ENCODE results near the gene PCGF2. TPM values are rescaled to one million over a fixed set of nuclear protein-coding genes. Genes with fewer than 3 reads are reported as not detected.
A peak's percentile ranks its signal among the peaks of the same experiment; 100 is the strongest.

PCGF2 gene
- total RNA-seq, 2 experiments from 2014 or later: 0.40 to 0.74 TPM

DNA sequence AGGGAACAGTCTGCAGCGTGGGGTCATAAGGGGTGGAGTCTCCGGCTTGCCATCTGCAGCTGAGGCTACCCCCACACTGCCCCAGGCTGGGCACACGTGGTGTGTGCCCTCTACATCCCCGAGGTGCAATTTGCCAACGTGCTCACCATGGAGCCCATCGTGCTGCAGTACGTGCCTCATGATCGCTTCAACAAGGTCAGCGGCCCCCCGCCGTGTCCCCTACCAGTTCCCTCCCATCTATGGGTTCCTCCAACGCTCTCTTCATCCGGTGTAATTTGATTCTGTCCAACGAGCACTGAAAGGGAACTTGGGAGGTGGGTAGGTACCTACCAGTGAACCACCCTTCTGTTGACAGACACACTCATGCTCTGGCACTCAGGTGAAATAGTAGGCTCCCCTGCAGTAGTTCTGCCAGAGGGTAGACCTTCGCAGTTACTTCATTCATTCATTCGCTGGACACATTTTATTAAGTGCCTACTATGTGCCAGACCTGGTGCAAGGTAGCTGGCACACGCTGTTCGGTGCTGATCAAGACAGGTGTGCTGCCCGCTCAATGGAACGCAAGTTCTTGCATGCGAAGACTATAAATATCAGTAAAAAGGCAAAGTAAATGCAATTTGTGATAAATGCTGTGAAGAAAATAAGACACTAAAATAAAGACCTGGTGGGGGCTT, 40.3 kb downstream of the PCGF2 start:
- peaks cover 48% of the 10 kb centered on the region for H3K36me3 Mint-ChIP-seq
- no peak for DNase-seq
- H3K4me1 Mint-ChIP-seq: peaks cover 51% of the 10 kb centered on the region
- peak overlapping the region; percentile 91 for H3K27ac Mint-ChIP-seq
- H3K4me3 Mint-ChIP-seq: peak overlapping the region; percentile 96
- H3K27me3 Mint-ChIP-seq: no peaks in the 10 kb centered on the region
- no peaks in the 10 kb centered on the region for H3K9me3 Mint-ChIP-seq

DNA sequence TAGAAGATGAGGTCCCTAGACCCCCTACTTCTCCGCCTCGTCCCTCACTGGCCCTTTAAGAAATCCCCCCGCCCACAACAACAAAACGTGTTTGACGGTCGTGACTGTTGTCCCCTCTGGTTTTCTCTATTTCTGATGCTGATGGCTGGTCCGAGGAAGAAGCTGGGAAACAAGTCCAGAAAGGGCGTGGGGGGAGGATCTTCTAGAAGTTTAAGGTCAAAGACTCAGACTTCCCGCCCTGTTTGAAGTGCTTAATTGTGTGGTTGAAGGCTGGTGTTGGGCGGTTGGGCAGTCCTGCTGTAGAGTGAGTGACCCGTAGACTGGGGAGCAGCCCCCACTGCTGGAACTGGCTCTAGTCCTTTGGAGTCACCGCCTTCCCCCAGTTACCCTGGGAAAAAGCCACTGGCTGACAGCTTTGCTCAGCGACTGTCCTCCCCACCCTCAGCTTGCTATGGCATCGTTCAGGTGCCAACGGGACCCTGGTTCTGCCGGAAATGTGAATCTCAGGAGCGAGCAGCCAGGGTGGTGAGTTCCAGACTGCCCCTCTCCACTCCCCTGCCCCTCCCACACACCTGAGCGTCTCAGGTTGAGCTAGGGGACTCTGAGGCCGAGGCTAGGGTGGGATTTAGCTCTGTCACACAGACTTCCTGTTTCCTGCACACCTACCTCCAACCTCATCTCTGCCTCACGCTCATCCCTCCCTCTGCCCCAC, 41.5 kb downstream of the PCGF2 start:
- peak; percentile 45 for DNase-seq
- H3K4me3 Mint-ChIP-seq: peak overlapping the region; percentile 96
- peak overlapping the region; percentile 91 for H3K27ac Mint-ChIP-seq
- H3K9me3 Mint-ChIP-seq: no peaks in the 10 kb centered on the region
- H3K27me3 Mint-ChIP-seq: no peaks in the 10 kb centered on the region
- peaks cover 47% of the 10 kb centered on the region for H3K36me3 Mint-ChIP-seq
- H3K4me1 Mint-ChIP-seq: peaks cover 45% of the 10 kb centered on the region

DNA sequence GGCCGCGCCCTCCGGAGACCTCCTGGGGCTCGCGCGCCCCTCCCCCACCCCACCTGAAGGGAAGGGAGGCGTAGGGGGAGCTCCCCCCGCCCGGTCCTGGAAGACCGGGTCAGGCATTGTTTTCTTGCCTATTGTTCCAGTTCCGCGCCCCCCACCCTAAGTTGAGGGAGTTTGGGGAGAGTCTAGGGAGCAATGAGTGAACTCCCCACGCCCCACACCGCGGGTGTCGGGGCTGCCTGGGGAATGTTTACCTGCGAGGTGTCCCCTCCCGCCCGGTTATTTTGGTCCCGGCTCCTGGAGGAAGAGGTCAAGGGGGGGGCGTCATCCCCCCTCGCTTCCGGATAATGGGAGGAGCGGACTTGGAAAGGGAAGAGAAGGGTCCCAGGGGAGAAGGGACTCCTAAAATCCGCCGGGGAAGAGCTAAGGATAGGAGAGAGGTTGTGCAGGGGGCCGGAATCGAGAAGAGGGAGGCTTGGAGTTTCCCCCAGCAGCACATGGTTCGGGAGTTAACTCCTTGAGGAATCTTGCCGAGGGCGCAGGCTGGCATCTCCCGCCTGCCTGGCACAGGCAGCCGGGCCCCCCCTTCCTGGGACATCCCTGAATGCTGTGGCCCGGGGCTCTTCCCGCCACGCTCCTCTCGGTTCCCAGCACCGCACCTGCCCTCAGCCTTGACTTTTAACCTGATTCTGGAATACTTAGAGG, 42.2 kb downstream of the PCGF2 start:
- Mint-ChIP-seq H3K27me3 (no peaks in the 10 kb centered on the region), H3K9me3 (no peaks in the 10 kb centered on the region), H3K4me1 (peaks cover 45% of the 10 kb centered on the region), H3K4me3 (peak overlapping the region; percentile 96), H3K36me3 (peaks cover 43% of the 10 kb centered on the region), H3K27ac (peak overlapping the region; percentile 91)
- DNase-seq: no peak

DNA sequence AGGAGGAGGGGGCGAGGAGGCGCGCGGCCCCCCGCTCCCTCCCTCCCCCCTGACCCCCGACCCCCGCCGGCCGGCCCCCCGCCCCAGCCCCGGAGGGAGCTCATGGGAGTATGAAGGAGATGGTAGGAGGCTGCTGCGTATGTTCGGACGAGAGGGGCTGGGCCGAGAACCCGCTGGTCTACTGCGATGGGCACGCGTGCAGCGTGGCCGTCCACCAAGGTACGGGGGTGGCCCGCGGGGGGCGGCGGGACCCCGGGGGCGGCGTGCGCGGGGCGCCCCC, 42.7 kb downstream of the PCGF2 start:
- no peak for DNase-seq
- peaks cover 48% of the 10 kb centered on the region for H3K4me1 Mint-ChIP-seq
- H3K36me3 Mint-ChIP-seq: peaks cover 43% of the 10 kb centered on the region
- no peaks in the 10 kb centered on the region for H3K27me3 Mint-ChIP-seq
- H3K4me3 Mint-ChIP-seq: peak overlapping the region; percentile 96
- peak overlapping the region; percentile 62 for H3K27ac Mint-ChIP-seq
- no peaks in the 10 kb centered on the region for H3K9me3 Mint-ChIP-seq

DNA sequence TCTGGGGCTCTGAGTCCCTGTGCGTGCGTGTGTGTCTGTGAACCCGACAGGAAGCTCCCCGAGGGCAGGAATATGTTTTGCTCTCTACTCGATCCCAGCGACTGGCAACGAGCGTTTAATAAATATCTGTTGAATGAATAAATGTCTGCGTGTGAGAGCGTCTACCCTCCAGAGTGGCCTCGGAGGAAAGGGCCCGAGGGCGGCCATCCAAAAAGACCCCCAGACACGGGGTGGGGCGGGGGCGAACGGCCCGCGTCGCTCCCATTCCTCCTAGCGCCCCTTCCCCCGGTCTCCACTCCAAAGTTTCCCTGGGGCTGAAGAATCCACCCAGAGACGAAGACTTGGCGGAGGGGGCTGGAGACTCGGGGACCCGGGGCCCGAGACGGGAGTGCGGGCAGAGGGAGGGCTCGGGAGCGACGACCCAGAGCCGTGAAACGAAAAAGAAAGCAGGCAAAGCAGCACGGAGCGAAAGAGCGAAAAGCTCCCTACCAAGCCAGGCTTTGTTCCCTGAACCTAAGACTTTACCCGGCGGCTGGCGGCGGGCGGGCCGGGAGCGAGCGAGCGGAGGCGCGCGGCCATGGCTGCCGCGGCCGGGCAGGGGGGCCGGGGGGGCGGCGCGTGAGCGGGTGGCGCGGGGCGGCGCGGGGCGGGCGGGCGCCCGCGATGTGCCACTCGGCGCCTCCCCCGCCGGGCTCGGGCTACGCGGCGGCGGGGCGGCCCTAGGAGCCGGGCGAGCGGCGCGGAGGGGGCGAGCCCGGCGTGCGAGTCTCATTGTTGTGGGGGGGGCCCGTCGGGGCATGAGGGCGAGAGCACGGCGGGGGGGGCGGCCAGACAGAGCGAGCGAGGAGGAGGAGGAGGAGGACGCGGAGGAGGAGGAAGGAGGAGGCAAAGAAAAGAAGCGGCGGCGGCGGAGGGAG, 43.3 kb downstream of the PCGF2 start, which contains the start of gene MLLT6:
MLLT6 (plus strand) TSS at position 668 of the 917 bp plus-strand sequence. CDS start 360 bp downstream, outside the sequence.
- peaks cover 47% of the 10 kb centered on the region for H3K4me1 Mint-ChIP-seq

DNA sequence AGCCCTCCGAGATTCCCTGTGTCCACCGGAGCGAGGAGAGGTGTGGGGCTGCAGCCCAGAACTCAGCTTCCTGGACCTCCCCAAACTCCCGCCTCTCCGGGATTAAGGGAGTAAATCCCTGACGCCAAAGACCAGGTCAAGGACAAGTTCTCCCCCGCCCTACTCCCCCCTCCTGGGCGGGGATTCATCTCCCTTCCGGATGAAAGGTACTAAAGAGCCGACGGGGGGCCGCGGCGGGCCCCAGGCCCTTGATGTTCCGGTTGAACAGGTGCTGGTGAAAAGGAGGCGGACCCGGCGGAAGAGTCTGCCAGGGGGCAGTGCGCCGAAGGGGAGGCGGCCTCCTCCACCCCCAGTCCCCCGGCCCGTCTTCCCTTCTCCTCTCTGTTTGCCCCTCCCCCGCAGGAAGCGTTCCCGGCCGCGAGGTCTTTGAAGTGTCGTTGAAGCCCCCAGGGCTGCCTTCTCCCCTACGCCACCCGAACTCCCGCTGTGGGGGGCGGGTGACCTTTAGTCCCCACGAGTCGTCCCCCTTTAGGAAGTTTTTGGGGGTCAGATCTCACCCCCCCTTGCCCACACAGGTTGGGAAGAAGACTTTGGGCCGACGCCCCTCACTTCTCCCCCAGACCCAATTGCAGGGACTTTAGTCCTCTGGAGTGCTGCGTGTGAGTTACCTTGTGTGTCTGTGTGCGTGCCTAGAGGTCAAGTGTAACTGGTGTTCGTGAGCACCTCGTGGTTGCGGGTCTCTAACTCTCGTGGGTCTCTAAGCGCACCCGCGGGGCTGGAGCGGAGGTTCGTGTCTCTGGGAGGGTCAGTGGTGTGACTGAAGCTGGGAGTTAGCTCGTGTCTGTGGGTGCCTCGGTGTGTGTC, 44.2 kb downstream of the PCGF2 start:
- H3K4me1 Mint-ChIP-seq: peaks cover 45% of the 10 kb centered on the region
- peak; percentile 87 for DNase-seq
- H3K27ac Mint-ChIP-seq: peak overlapping the region; percentile 100
- peaks cover 37% of the 10 kb centered on the region for H3K36me3 Mint-ChIP-seq
- H3K4me3 Mint-ChIP-seq: peak overlapping the region; percentile 96
- H3K9me3 Mint-ChIP-seq: peaks cover 4% of the 10 kb centered on the region
- no peaks in the 10 kb centered on the region for H3K27me3 Mint-ChIP-seq

More for the DNA sequence above, 43.3 kb downstream of the PCGF2 start, which contains the start of gene MLLT6:
- H3K4me3 Mint-ChIP-seq: peak within 1 kb of the TSS; percentile 96
- DNase-seq: peak; percentile 77
- H3K27me3 Mint-ChIP-seq: no peaks in the 10 kb centered on the region
- H3K36me3 Mint-ChIP-seq: peaks cover 42% of the 10 kb centered on the region
- H3K27ac Mint-ChIP-seq: peak within 1 kb of the TSS; percentile 100
- peaks cover 4% of the 10 kb centered on the region for H3K9me3 Mint-ChIP-seq

DNA sequence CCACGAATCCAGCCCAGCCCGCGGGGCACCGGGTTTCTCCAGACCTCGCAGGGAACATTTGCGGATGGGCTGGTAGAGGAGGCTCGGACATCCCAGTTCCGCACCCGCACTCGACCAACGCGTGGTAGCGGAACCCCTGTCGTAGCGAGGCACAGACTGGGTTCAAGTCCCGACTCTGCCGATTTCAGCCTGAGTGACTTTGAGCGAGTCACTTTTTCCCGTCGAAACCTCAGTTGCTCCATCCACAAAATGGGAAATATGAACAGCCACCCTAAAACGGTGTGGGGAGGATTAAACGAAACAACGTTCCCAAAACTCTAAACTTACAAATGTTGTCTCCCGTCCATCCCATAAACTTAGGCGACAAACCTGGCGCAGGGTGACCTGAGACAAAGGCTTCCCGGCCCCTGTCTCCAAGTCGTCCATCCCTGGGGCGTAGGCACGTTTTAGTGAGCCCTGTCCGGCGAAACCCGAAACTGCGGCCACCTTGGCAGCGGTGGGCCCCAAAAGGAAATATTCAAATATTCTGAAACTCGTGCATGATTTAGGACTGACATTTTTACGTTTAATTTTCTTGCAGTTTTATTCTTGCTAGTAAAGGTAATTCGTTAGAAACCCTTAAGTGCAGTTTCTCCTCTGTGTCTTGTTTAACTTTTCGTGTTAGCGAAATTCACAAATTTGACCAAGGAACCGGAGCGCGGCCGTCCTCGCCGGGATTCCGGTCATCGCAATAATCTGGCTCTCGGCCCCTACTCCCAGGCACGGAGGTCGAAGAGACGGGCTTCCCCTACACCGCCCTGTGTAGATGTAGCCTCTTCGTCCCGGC, 45.0 kb downstream of the PCGF2 start:
- Mint-ChIP-seq H3K27ac (peak overlapping the region; percentile 100), H3K4me3 (peak overlapping the region; percentile 96), H3K4me1 (peaks cover 42% of the 10 kb centered on the region), H3K9me3 (peaks cover 4% of the 10 kb centered on the region), H3K27me3 (no peaks in the 10 kb centered on the region), H3K36me3 (peaks cover 35% of the 10 kb centered on the region)
- DNase-seq: no peak

DNA sequence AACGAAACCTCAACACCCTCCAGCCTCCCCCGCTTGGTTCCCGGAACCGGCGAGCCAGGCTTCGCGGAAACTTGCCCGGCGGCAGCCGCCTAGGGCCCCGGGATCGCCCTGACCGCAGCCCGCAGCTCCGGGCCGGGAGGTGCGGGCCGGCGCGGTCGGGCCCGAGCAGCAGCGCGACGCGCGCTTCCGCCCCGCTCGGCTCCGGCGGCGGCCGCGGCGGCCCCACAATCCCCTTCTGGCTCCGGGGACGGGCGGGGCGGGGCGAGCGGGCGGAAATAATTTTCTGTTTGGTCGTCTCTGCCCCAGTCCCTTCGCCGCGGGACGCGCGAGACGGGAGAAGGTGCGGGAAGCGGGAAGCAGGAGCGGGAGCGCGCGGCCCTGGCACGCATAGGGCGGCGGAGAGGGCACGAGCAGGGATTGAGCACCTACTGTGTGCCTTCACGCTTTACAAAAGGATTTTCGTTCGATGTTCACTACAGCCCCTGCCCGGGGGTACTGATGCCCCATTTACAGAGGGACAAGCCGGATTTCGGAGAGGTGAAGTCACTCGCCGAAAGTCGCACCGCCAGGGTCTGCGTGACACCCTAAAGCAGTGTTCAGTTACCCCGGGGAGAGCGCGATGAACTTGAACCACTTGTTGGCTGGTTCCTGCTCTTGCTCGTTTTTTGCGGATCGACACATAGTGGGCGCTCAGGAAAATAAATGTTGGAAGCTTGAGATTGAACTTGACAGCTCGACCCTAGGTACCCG, 45.8 kb downstream of the PCGF2 start:
- peaks cover 29% of the 10 kb centered on the region for H3K36me3 Mint-ChIP-seq
- peaks cover 4% of the 10 kb centered on the region for H3K9me3 Mint-ChIP-seq
- H3K4me1 Mint-ChIP-seq: peaks cover 42% of the 10 kb centered on the region
- peak overlapping the region; percentile 96 for H3K4me3 Mint-ChIP-seq
- DNase-seq: peak; percentile 85
- H3K27me3 Mint-ChIP-seq: no peaks in the 10 kb centered on the region
- peak overlapping the region; percentile 100 for H3K27ac Mint-ChIP-seq

DNA sequence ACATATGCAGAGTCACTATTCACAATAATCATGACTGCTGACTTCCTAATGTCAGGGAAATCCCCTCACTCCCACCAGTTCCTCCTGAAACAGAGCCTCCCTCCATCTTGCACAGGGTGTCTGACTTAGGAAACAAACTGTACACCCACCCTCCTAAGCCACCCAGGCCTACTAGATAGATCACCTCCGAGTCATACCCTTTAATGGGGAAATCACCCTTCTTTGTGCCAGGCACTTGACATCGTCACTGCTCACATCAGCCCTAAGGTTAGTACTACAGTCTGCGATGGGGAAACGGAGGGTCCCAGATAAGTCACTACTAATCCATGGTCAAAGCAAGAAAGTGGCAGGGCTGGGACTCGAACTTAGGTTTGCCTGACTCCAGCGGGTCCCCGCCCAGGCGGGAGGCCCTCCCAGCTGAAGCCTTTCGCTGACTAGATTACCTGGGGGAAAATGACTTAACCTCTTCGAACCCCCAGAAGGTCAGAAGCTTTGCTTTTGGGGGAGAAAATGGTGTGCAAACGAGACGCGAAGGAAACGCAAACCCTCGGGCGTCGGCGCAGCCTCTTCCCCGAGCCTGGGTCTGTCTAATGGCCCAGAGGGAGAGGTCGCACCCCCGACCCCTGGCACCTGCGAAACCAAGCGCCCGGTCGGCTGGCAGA, 46.5 kb downstream of the PCGF2 start:
- H3K4me3 Mint-ChIP-seq: peak overlapping the region; percentile 64

DNA sequence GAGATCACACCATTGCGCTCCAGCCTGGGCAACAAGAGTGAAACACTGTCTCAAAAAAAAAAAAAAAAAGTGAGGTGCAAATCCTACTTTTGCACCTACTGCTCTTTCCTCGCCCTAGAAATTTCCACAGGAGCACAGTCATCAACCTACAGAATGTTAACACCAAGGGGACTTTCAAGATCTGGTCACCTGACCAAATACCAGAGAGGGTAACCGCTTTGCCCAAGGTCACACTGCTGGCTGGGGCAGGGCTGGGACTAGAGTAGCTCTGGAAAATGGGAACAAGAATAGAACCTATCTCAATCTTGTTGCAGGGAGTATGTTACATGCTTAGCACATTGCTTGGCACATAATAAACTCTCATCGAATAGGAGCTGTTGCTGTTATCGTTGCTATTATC, 49.4 kb downstream of the PCGF2 start:
- Mint-ChIP-seq H3K27ac (no peak overlapping the region), H3K9me3 (peaks cover 4% of the 10 kb centered on the region), H3K36me3 (peaks cover 9% of the 10 kb centered on the region), H3K4me1 (peaks cover 46% of the 10 kb centered on the region), H3K4me3 (no peak overlapping the region), H3K27me3 (no peaks in the 10 kb centered on the region)
- no peak for DNase-seq

More for the DNA sequence above, 46.5 kb downstream of the PCGF2 start:
- peaks cover 4% of the 10 kb centered on the region for H3K9me3 Mint-ChIP-seq
- H3K27me3 Mint-ChIP-seq: no peaks in the 10 kb centered on the region
- peak overlapping the region; percentile 99 for H3K27ac Mint-ChIP-seq
- peaks cover 43% of the 10 kb centered on the region for H3K4me1 Mint-ChIP-seq
- peak; percentile 87 for DNase-seq
- H3K36me3 Mint-ChIP-seq: peaks cover 23% of the 10 kb centered on the region

DNA sequence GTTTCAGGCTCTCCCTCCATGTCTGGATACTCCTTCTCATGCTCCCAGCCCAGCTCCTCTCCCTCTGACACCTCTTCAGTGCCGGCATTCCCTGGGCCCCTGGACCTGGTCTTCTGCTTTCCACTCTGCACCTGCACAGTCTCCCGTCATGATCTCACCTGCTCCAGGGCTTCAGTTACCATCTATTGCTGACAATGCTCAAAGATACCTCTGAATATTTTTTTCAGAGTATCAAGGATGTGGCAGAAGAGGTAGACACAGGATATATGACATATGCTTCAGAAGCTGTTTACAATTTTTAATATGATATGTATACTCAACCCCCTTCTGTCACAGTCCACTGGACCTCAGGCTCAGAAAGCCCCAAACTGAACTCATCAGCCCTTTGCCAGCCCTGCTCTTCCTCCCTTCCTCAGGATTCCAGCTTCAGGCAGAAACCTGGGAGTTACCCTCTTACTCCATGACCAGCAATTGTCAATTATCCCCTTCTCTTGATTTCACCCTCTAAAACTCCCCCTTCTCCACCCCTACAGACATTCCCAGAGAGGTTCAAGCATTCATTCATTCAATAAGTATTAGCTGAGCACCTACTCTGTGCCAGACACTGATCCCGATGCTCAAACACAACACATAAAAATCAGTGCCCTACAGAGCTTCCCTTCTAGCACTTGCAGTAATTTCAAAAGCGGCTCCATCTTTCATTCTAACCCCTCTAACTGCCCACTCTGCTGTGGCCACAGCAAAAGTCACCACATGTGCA, 50.9 kb downstream of the PCGF2 start:
- H3K27ac Mint-ChIP-seq: peak overlapping the region; percentile 39
- peaks cover 4% of the 10 kb centered on the region for H3K9me3 Mint-ChIP-seq
- no peak overlapping the region for H3K4me3 Mint-ChIP-seq
- no peak for DNase-seq
- peaks cover 3% of the 10 kb centered on the region for H3K36me3 Mint-ChIP-seq
- H3K4me1 Mint-ChIP-seq: peaks cover 44% of the 10 kb centered on the region
- no peaks in the 10 kb centered on the region for H3K27me3 Mint-ChIP-seq

All from activated naive CD8-positive, alpha-beta T cell treated with anti-CD3 and anti-CD28 coated beads for 36 hours (primary cell).